WERI-Rb-1 (cell line): ENCODE results near the gene TTLL12.

ENCODE experiments used
- DNase-seq: peaks from one replicate; pipeline ENCODE4 v3.0.0-alpha.2; 2020
- H3K27ac ChIP-seq: fragments of 250-450 bp; sonication (Bioruptor Pico); 2 replicates; pipeline ENCODE4 v1.5.1; 2020; ENCODE audit warnings: mild to moderate bottlenecking, moderate library complexity
- H3K27me3 ChIP-seq: fragments of 250-450 bp; sonication (Bioruptor Pico); 2 replicates; pipeline ENCODE4 v1.5.1; 2021; ENCODE audit warnings: mild to moderate bottlenecking, low read depth, moderate library complexity; ENCODE audit not compliant: insufficient read depth, severe bottlenecking
- H3K36me3 ChIP-seq: fragments of 250-450 bp; sonication (Bioruptor Pico); 2 replicates; pipeline ENCODE4 v1.5.1; 2020; ENCODE audit warnings: mild to moderate bottlenecking, moderate library complexity
- H3K4me3 ChIP-seq: 2 replicates; pipeline ENCODE4 v1.5.1; 2011; ENCODE audit warnings: low read depth, mild to moderate bottlenecking, control low read depth, low read length
- H3K9me3 ChIP-seq: fragments of 250-450 bp; sonication (Bioruptor Pico); 2 replicates; pipeline ENCODE4 v1.5.1; 2021; ENCODE audit warnings: mild to moderate bottlenecking, moderate library complexity; ENCODE audit not compliant: severe bottlenecking
- CTCF ChIP-seq: IDR thresholded peaks from 2 replicates; pipeline ENCODE4 v1.5.1; 2011; ENCODE audit warnings: low read depth, mild to moderate bottlenecking, control low read depth, inconsistent platforms, low read length

Gene TTLL12

DNA sequence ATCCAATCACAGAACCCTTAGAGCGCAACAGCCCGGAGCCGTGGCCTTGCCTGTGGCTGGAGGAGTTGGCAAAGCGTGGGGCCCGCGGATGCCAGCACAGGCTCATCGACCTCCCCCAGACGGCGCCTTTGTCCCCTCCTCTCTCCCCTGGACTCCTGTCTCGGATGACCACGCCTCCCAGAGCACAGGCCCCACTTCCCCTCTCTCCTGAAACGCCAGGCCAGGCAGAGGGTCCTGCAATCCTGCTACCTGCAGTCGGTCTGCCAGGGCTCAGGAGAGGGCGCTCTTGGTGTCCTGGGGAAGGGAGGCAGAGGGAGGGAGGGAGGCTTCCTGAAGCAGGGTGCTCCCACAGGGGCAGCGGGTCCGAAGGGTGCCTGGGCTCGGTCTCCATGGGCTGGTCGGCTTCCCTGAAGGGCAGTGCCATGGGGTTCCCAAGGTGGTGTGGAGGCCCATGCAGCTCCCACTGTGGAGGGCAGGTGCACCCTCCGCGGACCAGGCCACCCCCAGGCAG is 16.6 kb upstream of the TTLL12 start:
- no peaks in the 10 kb centered on the region for H3K36me3 ChIP-seq
- H3K4me3 ChIP-seq: no peak overlapping the region

DNA sequence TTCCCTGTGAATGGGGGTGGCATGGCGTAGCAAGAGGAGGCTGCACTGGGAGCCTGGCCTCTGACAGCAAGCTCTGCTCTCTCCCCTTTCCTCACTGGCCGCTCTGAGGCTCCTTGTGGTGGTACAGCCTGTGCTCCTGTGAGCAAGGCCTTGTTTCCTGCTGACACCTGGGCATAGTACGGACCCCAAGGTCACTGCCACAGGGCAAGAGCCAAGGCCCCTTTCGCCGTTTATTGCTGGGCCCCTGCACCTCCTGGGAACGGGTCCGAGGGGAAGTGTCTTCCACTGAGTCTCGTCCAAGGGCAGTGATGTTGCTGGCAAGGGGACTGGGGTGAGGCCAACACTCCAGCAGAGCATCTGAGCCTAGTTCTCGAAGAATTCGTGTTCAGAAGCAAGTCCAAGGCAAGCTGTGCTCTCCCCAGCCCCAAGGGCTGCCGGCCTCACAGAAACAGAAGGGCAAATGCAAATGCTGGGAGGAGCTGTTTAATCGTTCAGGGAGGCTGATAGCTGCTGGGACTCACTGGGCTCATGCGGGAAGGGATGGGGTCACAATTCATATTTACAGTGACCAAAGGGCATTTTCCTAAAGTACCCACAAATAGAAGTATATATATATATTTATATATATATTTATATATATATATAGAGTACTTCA is 15.9 kb upstream of the TTLL12 start:
- TF ChIP-seq CTCF: no peak
- Histone ChIP-seq H3K9me3 (no peaks in the 10 kb centered on the region), H3K4me3 (no peak overlapping the region), H3K27ac (no peak overlapping the region), H3K27me3 (no peaks in the 10 kb centered on the region), H3K36me3 (no peaks in the 10 kb centered on the region)
- DNase-seq: no peak

More for the DNA sequence above, 16.6 kb upstream of the TTLL12 start:
- peak; percentile 36; the same call in 1 of the 2 replicates for TF ChIP-seq CTCF
- peak; percentile 33 for DNase-seq
- Histone ChIP-seq H3K27ac (no peak overlapping the region), H3K27me3 (no peaks in the 10 kb centered on the region), H3K9me3 (no peaks in the 10 kb centered on the region)

- H3K9me3 ChIP-seq: no peaks in the 10 kb centered on the region
- H3K36me3 ChIP-seq: no peaks in the 10 kb centered on the region
- no peak for TF ChIP-seq CTCF
- no peak for DNase-seq
- H3K27me3 ChIP-seq: no peaks in the 10 kb centered on the region
- H3K4me3 ChIP-seq: no peak overlapping the region
- no peak overlapping the region for H3K27ac ChIP-seq
These were observed 15.4 kb upstream of the TTLL12 start for GRCh38 chr22:43202326-43202725.

DNA sequence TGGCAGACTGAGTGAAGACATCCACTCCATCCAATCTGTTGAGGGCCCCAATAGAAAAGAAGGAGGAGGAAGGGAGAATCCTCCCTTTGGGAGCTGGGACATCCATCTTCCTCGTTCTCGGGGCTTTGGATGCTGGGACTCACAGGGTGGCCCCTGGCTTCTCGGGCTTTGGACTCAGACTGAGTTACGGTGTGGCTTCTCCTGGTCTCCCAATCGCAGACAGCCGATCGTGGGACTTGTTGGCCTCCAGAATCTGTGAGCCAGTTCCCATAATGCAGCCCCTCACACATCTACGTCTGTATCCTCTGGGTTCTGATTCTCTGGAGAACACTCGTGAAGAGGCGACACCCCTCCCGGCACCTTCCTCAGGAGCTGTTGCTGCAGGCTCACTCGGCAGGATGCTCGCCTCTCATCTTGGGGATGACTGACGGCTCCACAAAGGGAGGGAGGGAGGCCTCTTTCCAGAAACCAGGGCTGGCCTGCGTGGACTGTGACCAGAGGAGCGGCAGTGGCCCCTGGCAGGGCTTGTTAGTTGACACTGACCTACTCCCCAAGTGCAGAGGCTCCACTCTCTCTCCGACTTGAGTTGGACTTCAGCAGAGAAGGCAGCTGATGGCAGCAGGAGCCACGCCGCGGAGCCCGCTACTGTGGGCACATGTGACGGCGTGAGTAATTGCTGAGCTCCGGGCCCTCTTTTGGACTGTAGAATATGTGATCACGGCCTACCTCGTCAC is 14.7 kb upstream of the TTLL12 start:
- no peak for TF ChIP-seq CTCF
- Histone ChIP-seq H3K27ac (no peak overlapping the region), H3K9me3 (no peaks in the 10 kb centered on the region), H3K4me3 (no peak overlapping the region), H3K36me3 (no peaks in the 10 kb centered on the region), H3K27me3 (no peaks in the 10 kb centered on the region)
- no peak for DNase-seq

DNA sequence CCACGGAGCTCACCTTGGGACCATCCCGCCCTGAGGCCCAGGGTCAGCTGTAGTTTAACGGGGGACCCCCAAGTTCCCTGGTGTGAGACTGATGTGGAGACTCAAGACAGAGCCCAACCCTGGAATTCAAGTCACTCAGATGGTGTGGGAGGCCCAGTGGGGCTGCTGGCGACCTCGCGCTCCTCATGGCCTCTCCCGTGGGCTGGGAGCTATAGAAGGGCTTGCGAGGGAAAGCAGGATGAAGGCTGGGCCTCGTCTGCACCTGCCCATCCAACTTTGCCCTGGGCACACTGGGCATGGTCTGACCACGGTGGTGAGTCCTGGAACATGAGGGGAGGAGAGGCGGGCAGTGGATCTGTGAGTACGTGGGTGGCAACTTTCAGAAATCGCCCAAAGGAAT is 13.6 kb upstream of the TTLL12 start:
- Histone ChIP-seq H3K27me3 (no peaks in the 10 kb centered on the region), H3K36me3 (no peaks in the 10 kb centered on the region), H3K9me3 (no peaks in the 10 kb centered on the region), H3K4me3 (no peak overlapping the region), H3K27ac (no peak overlapping the region)
- no peak for TF ChIP-seq CTCF
- DNase-seq: no peak
